SK-N-SH (cell line): Measurements from ENCODE around the gene RNF13. TPM values are rescaled to one million over a fixed set of nuclear protein-coding genes. Genes with fewer than 3 reads are reported as not detected.
A peak's percentile ranks its signal among the peaks of the same experiment; 100 is the strongest.

ENCODE experiments used
- CTCF ChIA-PET: fragments of 300-600, 350-600 bp; formaldehyde crosslinking; extraction: SDS; loops from one replicate; lab custom pipeline; 2021; lab: Yijun Ruan, JAX
- POLR2A ChIA-PET: fragments of 350-600 bp; sonication (Branson Sonifier 250); formaldehyde crosslinking; extraction: SDS; loops from one replicate; lab custom pipeline; 2020; ENCODE audit warnings: antibody characterized with exemption, inconsistent platforms; lab: Yijun Ruan, JAX
- DNase-seq: peaks from one replicate; pipeline ENCODE4 v3.0.0; 2012
- H2AFZ ChIP-seq: fragments of 200-600 bp; sonication (generic); 2 replicates; pipeline ENCODE4 v1.8.1; 2016; ENCODE audit warnings: antibody characterized with exemption, mild to moderate bottlenecking, low read depth
- H3F3A ChIP-seq: fragments of 200-600 bp; sonication (generic); replicated peaks from 2 replicates; pipeline ENCODE3; 2016; ENCODE audit warnings: antibody characterized with exemption, mild to moderate bottlenecking; ENCODE audit not compliant: insufficient read depth
- H3K27ac ChIP-seq, 2 experiments: fragments of 200-500 bp in 1 of 2; fragments of 200-600 bp in 1 of 2; sonication (Bioruptor generic) in 1 of 2; sonication (generic), shearing (Covaris generic) in 1 of 2; 2 replicates each; pipeline versions ENCODE4 v1.5.1 to v1.6.1; 2014 to 2016; ENCODE audit warnings: low read depth in 2 of 2, inconsistent platforms in 1 of 2, low read length in 1 of 2, mild to moderate bottlenecking in 1 of 2, mixed read lengths in 1 of 2
- H3K27me3 ChIP-seq: fragments of 200-600 bp; sonication (generic), shearing (Covaris generic); 2 replicates; pipeline ENCODE4 v1.6.1; 2016; ENCODE audit warnings: mixed run types; ENCODE audit not compliant: insufficient read depth
- H3K36me3 ChIP-seq, 2 experiments: fragments of 200-500 bp in 1 of 2; fragments of 200-600 bp in 1 of 2; sonication (Bioruptor generic) in 1 of 2; sonication (generic) in 1 of 2; replicated peaks in 1 of 2; 2 replicates each; pipeline versions ENCODE3 to v1.5.1; 2014 to 2016; ENCODE audit warnings: low read length in 1 of 2, mild to moderate bottlenecking in 1 of 2; ENCODE audit not compliant: insufficient read depth in 2 of 2, control insufficient read depth in 1 of 2
- H3K4me1 ChIP-seq, 2 experiments: fragments of 200-500 bp in 1 of 2; fragments of 200-600 bp in 1 of 2; sonication (Bioruptor generic) in 1 of 2; sonication (generic), shearing (Covaris generic) in 1 of 2; 2 replicates each; pipeline versions ENCODE4 v1.5.1 to v1.6.1; 2014 to 2016; ENCODE audit warnings: low read depth in 1 of 2, low read length in 1 of 2, mixed run types in 1 of 2; ENCODE audit not compliant: insufficient read depth in 2 of 2, control insufficient read depth in 1 of 2
- H3K4me2 ChIP-seq: fragments of 200-600 bp; sonication (generic), shearing (Covaris generic); 2 replicates; pipeline ENCODE4 v1.6.1; 2017; ENCODE audit warnings: mixed run types
- H3K4me3 ChIP-seq, 2 experiments: fragments of 200-500 bp in 1 of 2; fragments of 200-600 bp in 1 of 2; sonication (Bioruptor generic) in 1 of 2; sonication (generic), shearing (Covaris generic) in 1 of 2; 2 replicates each; pipeline versions ENCODE4 v1.5.1 to v1.8.1; 2014 to 2016; ENCODE audit warnings: low read depth in 2 of 2, inconsistent platforms in 1 of 2, low read length in 1 of 2, mild to moderate bottlenecking in 1 of 2, mixed read lengths in 1 of 2, moderate library complexity in 1 of 2
- H3K79me2 ChIP-seq: fragments of 200-600 bp; sonication (generic); 2 replicates; pipeline ENCODE4 v1.8.1; 2017; ENCODE audit warnings: mild to moderate bottlenecking; ENCODE audit not compliant: insufficient read depth
- H3K9ac ChIP-seq: fragments of 200-600 bp; sonication (generic); 2 replicates; pipeline ENCODE4 v1.6.1; 2017; ENCODE audit warnings: mixed run types
- H3K9me2 ChIP-seq: fragments of 200-600 bp; sonication (generic); 2 replicates; pipeline ENCODE4 v1.6.1; 2017; ENCODE audit warnings: mixed run types
- H3K9me3 ChIP-seq: fragments of 200-600 bp; sonication (generic); 2 replicates; pipeline ENCODE4 v1.6.1; 2017; ENCODE audit warnings: mixed run types, mild to moderate bottlenecking, moderate library complexity
- H4K20me1 ChIP-seq: fragments of 200-600 bp; sonication (generic); 2 replicates; pipeline ENCODE4 v1.6.1; 2017; ENCODE audit warnings: mild to moderate bottlenecking, mixed run types; ENCODE audit not compliant: insufficient read depth
- GATA2 ChIP-seq: sonication (generic); formaldehyde crosslinking; IDR thresholded peaks from 2 replicates; pipeline ENCODE4 v1.5.0; 2020; ENCODE audit warnings: mild to moderate bottlenecking, missing genetic modification reagents
- IRF3 ChIP-seq: fragments of 150-350 bp; IDR thresholded peaks from 2 replicates; pipeline ENCODE4 v1.6.1; 2016; ENCODE audit warnings: mild to moderate bottlenecking, low read depth, low read length
- JUND ChIP-seq: IDR thresholded peaks from 2 replicates; pipeline ENCODE4 v1.4.0; 2012
- NFIC ChIP-seq: IDR thresholded peaks from 2 replicates; pipeline ENCODE4 v1.4.0; 2012; ENCODE audit warnings: borderline replicate concordance
- PBX3 ChIP-seq: IDR thresholded peaks from 2 replicates; pipeline ENCODE4; 2012
- RAD21 ChIP-seq: IDR thresholded peaks from 2 replicates; pipeline ENCODE4 v1.6.1; 2012; ENCODE audit warnings: mild to moderate bottlenecking, low read length
- REST ChIP-seq: IDR thresholded peaks from 2 replicates; pipeline ENCODE4 v1.6.1; 2012; ENCODE audit warnings: mild to moderate bottlenecking, low read depth, low read length, moderate library complexity
- SIN3A ChIP-seq: IDR thresholded peaks from 2 replicates; pipeline ENCODE4 v1.6.1; 2012; ENCODE audit warnings: low read depth, mild to moderate bottlenecking, low read length, moderate library complexity, borderline replicate concordance
- SMC3 ChIP-seq: IDR thresholded peaks from 2 replicates; pipeline ENCODE4 v1.6.1; 2012; ENCODE audit warnings: low read depth, low read length, improper control_type of control experiment
- TAF1 ChIP-seq: IDR thresholded peaks from 2 replicates; pipeline ENCODE4 v1.6.1; 2012; ENCODE audit warnings: low read depth, mild to moderate bottlenecking, low read length, moderate library complexity, borderline replicate concordance
- TEAD4 ChIP-seq: IDR thresholded peaks from 2 replicates; pipeline ENCODE4 v1.4.0; 2012; ENCODE audit warnings: mild to moderate bottlenecking, borderline replicate concordance; ENCODE audit not compliant: insufficient read depth
- ZBTB33 ChIP-seq: IDR thresholded peaks from 2 replicates; pipeline ENCODE4 v1.4.0; 2012; ENCODE audit warnings: low read depth, borderline replicate concordance
- WGBS: methylation state at CpG from one replicate; pipeline ENCODE4 v1.1.6; 2017; ENCODE audit warnings: low lambda C conversion rate; 5-methylcytosine and 5-hydroxymethylcytosine counted together
- polyA plus RNA-seq, 3 experiments: library from polyadenylated mRNA; depleted of rRNA; stranded (reverse); fragments of >200 nt; gene quantifications; 2 replicates each; pipeline ENCODE4 v1.2.3, GENCODE V29; 2012

Gene RNF13
- polyA plus RNA-seq, 1 of the 3 experiments (the other 2 are of a cell fraction) = 14.9 TPM

GRCh38 chr3:149813367-149814281, 609 bp downstream of the RNF13 start:
- Histone ChIP-seq H3F3A (peaks cover 31% of the 10 kb centered on the region), H3K4me1 (peaks cover 5 to 9% of the 10 kb centered on the region in 2 experiments; a peak in 3 of 4 replicates), H3K4me3 (peak overlapping the region; percentile 78 to 93), H3K27ac (peak overlapping the region; percentile 83 to 96), H4K20me1 (peaks cover 28% of the 10 kb centered on the region), H3K9ac (peak overlapping the region; percentile 72), H3K4me2 (peak overlapping the region; percentile 90), H3K9me2 (no peaks in the 10 kb centered on the region), H3K9me3 (no peaks in the 10 kb centered on the region; the same call in 1 of the 2 replicates), H3K27me3 (no peaks in the 10 kb centered on the region), H2AFZ (peak overlapping the region; percentile 93), H3K36me3 (no peaks in the 10 kb centered on the region), H3K79me2 (peaks cover 46% of the 10 kb centered on the region)
- under 1% methylated on average over 25 of the region's 29 CpGs for WGBS
- peak; percentile 24 for DNase-seq
- POLR2A ChIA-PET = interaction anchor here (1.2 to 2.0 kb wide), 2 partner anchors 61 to 66 kb away, joined by 3 to 6 read pairs; partner anchors contain the start of gene COMMD2
- TF ChIP-seq SIN3A (peak; percentile 66; the same call in 1 of the 2 replicates), NFIC (no peak), REST (peak; percentile 96), TAF1 (no peak)
- CTCF ChIA-PET = interaction anchor here (0.6 to 1.7 kb wide), 8 partner anchors 12 to 370 kb away, joined by 3 to 9 read pairs (median 3); no protein-coding TSS in a partner anchor

GRCh38 chr3:149815321-149815720, 2.3 kb downstream of the RNF13 start:
- Histone ChIP-seq H3K27ac (no peak overlapping the region), H3K9me2 (no peaks in the 10 kb centered on the region), H3K4me1 (peaks cover 5 to 9% of the 10 kb centered on the region in 2 experiments; a peak in 3 of 4 replicates), H2AFZ (no peak overlapping the region), H3K9ac (no peak overlapping the region), H4K20me1 (peaks cover 32% of the 10 kb centered on the region), H3K36me3 (no peaks in the 10 kb centered on the region), H3K4me3 (no peak overlapping the region), H3K4me2 (peak overlapping the region; percentile 90), H3K27me3 (no peaks in the 10 kb centered on the region), H3K9me3 (no peaks in the 10 kb centered on the region; the same call in 1 of the 2 replicates), H3F3A (peaks cover 31% of the 10 kb centered on the region), H3K79me2 (peaks cover 60% of the 10 kb centered on the region)
- 85% methylated on average over 1 of the region's 1 CpG for WGBS
- DNase-seq = no peak
- POLR2A ChIA-PET = no interaction called here
- CTCF ChIA-PET = interaction anchor here (0.6 to 0.9 kb wide), 2 partner anchors 151 to 153 kb away, joined by 3 read pairs; no protein-coding TSS in a partner anchor
- TF ChIP-seq JUND (no peak), REST (no peak), GATA2 (no peak), SMC3 (no peak), RAD21 (no peak), TEAD4 (no peak), PBX3 (no peak), ZBTB33 (no peak), IRF3 (no peak)
